Activated T-helper 1 cell treated with anti-CD3 and anti-CD28 coated beads, Interleukin-2, amount 50 U/mL, for 16 hours (primary cell): Measurements from ENCODE around the gene ACTR3.

Experiments
- DNase-seq, 2 donors: peaks; one replicate each; pipeline ENCODE4 v3.0.0-alpha.2; 2020; ENCODE audit warnings: low read depth in 1 of 2, low spot score in 1 of 2

The ACTR3 gene

GRCh38 chr2:113965228-113965627 lies 75.3 kb downstream of the ACTR3 start:
- DNase-seq: no peak

DNA sequence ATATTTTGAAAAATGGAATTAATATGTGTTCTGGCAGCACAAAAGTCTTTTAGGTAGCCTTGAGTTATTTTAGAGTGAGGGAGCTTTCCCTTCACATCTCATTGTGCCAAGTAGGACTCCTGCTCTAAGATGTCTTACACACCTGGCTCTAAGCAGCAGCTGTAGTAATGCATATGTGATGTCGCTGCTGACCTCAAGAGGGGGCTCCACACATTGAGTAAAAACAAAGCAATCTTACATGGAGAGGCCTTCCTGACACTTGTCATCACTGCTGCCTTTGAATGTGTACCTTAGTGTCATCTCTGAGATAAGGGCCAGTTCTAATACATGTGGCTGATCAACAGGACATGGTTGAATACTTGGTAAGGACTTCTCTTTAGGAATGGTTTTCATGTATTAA lies 75.8 kb downstream of the ACTR3 start:
- DNase-seq: no peak

DNA sequence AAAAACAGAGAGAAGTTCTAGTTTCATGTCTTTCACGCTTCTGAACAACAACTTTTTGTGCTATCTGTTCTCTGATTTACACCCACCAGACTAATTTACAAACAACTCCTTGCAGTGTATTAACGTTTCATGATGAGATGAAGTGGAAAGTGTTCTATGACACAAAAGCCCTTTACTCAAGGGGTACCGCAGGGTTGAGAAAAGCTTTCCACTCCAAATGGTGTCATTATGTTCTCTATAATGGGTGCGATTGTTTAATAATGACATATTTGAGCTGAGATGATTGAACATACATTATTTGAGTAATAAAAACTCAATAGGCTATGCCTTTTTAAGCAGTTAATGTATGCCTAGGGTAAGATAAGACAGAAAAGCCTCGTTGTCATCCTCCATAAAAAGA lies 76.3 kb downstream of the ACTR3 start:
- no peak for DNase-seq

GRCh38 chr2:113966832-113967231 lies 76.9 kb downstream of the ACTR3 start:
- no peak for DNase-seq

DNA sequence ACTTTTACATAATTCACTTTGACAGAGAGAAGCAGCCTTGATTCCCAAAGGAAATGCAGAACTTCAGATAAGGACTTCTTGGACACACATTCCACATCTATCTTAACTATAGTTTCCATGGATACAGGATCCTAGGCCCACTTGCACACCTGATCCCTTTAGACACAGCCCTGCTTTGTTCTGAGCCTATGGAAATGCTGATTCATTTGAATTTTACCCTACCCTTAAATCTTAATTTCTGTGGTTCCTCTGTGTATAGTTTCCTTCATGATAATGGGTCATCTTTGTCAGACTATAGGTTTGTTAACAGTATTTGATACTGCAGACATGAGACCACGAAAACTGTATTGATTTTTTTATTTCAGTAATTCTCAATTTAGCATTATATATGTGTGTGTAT lies 77.4 kb downstream of the ACTR3 start:
- DNase-seq: no peak

DNA sequence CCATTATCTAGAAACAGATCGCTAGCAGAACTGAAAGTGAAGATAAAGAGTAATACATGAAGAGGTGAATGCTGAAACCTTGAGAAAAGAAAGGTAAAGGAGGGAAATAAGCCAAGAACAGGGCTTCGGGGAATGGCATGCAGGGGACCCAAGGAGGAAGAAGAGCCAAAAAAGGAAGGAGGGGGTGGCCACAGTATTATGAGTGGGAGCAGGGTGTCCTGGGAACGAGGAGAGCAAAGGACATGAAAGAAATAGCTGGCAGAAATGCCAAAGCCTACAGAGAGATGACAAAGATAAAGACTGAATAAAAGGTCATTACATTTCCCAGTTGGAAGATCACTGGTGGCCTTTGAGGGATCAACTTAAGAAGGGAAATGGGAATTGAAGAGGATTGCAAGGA lies 82.9 kb downstream of the ACTR3 start:
- DNase-seq: no peak

DNA sequence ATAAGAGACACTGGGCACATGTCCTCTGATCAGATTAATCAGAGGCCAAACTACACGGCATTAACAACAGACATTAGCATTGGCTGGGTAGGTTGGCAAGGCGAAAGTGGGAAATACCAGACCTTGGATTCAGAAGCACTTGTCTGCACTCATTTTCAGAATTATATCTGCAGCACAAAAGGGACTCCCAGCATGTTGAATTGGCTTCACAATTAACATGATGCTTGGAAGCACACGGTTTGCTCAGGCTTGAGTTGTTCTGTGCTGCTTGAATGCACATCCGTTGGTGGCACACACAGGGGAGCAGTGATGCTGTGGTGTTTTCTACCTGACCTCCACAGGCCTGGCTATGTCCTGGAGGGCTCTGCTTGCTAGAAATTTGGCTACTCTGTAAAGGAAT lies 83.9 kb downstream of the ACTR3 start:
- no peak for DNase-seq

DNA sequence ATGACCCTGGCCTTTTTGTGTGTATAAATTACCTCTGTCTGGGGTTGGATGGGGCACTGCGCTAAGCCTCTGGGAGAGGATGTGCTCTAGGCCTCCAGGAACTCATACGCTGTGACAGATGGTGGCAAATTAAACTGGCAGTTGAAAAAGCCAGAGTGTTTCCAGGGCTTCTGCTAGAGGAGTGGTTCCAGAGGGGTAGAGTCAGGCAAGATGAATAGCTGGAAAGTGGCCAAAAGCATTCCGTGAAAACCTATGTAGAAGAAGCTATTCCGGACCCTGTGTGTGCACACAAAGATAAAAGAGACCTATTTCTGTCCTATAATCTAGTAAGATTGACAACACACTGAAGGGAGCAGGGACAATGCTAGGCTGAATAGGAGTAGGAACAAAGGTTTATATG lies 84.8 kb downstream of the ACTR3 start:
- DNase-seq: no peak

GRCh38 chr2:113976277-113976928 lies 86.5 kb downstream of the ACTR3 start:
- DNase-seq: no peak

DNA sequence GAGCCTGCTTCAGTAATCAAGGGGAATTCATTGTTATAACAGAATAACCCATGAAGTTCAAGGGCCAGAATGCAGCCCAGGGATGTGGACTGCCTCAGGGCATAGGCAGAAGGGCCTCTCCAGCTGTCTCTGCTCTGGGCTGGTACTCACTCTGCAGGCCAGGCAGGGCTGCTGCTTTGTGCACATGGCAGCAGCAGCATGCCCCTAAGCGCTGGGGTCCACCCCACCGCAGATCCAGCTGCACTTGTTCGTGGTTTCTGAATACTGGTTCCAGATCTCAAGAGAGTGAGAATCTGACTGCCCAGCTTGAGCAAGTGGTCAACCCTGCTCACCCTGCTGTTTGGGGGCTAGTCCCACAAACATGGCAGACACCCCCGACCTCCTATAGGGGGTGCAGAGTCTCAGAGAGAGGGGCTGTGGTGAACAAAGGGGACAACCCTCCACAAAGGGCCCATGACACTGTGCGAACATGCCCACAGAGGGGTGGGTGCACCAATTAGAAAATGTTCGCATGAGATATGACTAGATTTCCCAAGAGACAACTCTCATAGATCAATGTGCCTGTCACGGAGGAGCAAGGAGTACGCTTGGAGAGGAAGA lies 87.3 kb downstream of the ACTR3 start:
- DNase-seq: no peak

DNA sequence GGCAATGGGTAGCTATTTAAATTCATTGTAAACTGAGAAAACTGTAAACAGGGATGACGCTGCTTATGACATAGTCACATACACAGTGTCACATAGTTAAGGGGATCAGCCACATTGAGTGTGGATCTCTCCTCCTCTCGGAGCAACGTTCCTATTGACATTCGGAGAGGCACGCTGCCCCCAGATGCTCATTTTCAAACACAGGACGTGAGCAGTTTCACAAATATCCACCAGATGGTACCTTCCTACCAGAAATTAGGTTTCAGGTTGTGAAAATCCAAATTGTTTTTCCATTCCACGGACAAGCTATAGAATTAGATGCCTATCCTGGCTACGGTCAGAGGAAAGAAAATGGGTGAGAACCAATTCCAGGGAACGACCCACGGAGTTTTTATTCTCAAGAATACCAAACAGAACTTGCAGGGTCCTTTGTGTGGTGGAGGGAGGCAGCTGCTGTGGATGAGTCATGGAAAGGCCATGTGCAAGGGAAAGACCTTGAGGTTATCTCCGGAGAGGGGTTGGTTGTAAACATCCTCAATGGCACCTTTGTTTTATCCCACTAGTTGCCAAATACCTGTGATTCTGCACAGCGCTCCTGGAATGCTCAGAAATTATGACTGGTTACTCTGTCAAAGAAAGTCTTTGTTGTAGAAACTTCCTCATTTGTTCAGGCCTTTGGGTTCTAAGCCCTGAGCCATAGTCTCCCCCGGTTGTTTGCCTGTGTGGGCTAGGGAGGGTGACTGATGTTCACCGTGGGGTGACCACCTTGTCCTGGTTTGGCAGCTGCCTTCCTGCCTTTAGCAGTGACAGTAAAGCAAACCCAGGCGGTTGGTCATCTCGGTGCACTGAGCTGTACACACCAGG lies 88.0 kb downstream of the ACTR3 start:
- no peak for DNase-seq

GRCh38 chr2:113978524-113979190 lies 88.8 kb downstream of the ACTR3 start:
- DNase-seq: no peak

- peak in 1 of 2 donors; percentile 62 for DNase-seq
Measured at GRCh38 chr2:113979191-113980128, 89.6 kb downstream of the ACTR3 start.

DNA sequence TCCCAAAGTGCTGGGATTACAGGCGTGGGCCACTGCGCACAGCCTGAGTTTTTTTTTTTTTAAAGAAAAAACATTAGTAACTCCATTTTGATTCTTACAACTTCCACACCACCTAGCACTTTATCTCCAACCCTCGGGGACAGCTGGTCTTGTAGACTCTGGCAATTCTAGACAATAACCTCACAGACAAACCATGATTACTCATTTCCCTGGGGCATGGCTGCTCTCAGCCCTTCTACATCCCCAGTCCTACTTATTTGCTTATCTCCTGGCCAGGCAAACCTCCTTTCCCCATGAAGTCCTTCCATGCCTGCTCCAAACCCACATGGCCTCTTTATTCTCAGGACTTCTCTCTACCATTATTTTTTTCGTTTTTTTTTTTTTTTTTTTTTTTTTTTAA lies 91.1 kb downstream of the ACTR3 start:
- no peak for DNase-seq

- no peak for DNase-seq
Measured at GRCh38 chr2:113981404-113982134, 91.7 kb downstream of the ACTR3 start.

GRCh38 chr2:113985554-113986397 lies 95.9 kb downstream of the ACTR3 start:
- DNase-seq: no peak

DNA sequence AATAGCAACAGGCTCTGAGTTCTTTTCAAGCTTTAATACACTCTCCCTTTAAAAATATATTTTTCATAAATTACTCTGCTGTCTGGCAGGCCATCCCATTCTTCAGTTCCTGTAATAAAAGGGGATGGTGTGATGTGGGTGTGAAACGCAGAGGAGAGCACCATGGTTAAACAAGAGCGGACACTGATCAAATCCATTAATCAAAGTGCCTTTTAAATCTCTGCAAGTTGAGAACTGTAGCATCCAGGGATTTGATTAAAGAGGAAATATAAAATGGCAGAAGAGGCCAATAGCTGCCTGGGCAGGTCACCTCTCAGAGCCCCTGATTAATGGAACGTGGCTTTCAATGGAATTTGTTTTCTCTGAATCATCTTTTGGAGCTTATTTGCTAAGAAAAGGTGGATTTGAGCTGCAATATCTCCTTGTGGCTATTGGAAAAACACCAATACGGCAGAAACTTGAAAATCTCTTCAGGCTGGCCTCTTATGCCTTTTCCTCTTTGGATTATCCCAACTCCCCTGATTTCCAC lies 96.9 kb downstream of the ACTR3 start:
- DNase-seq: no peak

GRCh38 chr2:113992090-113992489 lies 102.2 kb downstream of the ACTR3 start:
- DNase-seq: no peak
